Nephron (organoid): Measurements from ENCODE around the gene GUCY2C.

Experiments
- H3K27ac Mint-ChIP-seq, 3 experiments: 2 replicates each; pipeline ENCODE4 v1.8.0; 2020; ENCODE audit warnings: mixed read lengths in 3 of 3, mild to moderate bottlenecking in 2 of 3, moderate library complexity in 1 of 3
- H3K27me3 Mint-ChIP-seq: 2 replicates; pipeline ENCODE4 v1.8.0; 2021; ENCODE audit warnings: low read depth, mild to moderate bottlenecking, moderate library complexity, mixed read lengths
- H3K36me3 Mint-ChIP-seq: 2 replicates; pipeline ENCODE4 v1.8.0; 2020; ENCODE audit warnings: low read depth, mixed read lengths
- H3K4me1 Mint-ChIP-seq: 2 replicates; pipeline ENCODE4 v1.8.0; 2020; ENCODE audit warnings: mixed read lengths
- H3K4me3 Mint-ChIP-seq, 3 experiments: 2 replicates each; pipeline ENCODE4 v1.8.0; 2020; ENCODE audit warnings: mild to moderate bottlenecking in 3 of 3, mixed read lengths in 3 of 3, moderate library complexity in 2 of 3
- H3K9me3 Mint-ChIP-seq: 2 replicates; pipeline ENCODE4 v1.8.0; 2020; ENCODE audit warnings: mixed read lengths
- TF ChIP-seq, protein P1 (sequence below), 3 experiments: fragments of 200-600 bp; sonication (generic); IDR thresholded peaks; one replicate each; pipeline ENCODE4 v1.5.0; 2021; ENCODE audit warnings: antibody characterized with exemption in 3 of 3; ENCODE audit not compliant: unreplicated experiment in 3 of 3

The GUCY2C gene

DNA sequence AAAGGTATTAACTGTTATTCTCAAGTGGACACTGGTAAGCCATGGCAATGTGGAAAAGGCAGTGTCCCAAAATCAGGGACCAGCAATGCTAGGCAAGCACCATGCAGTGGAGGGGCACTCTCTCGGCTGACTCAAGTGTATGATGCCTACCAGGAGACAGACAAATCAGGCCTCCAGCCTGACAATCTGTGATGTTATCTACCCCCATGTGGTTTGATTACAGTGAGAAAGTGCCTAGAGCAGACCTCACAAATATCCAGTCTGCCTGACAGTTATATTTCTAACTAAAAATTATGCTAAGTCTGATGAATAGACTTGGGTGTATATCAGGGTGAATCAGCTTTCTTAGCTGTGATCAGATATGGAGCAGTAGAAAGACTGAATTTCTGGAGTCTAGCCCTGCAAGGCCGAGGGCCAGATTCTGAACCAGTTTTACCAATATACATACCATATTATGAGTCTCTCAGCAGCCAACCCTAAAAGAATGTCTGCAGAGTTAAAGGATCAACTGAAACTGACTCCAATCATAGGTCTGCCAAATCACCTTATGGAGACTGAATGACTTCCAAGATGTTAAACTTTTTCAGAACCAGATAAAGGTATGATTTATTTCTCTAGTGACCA, 132.0 kb downstream of the GUCY2C start:
- Mint-ChIP-seq H3K9me3 (no peaks in the 10 kb centered on the region), H3K27ac (peak overlapping the region in 2 of 3 experiments; percentile 29 to 39), H3K27me3 (peaks cover 3% of the 10 kb centered on the region), H3K4me3 (peak overlapping the region in 1 of 3 experiments; percentile 67), H3K36me3 (no peaks in the 10 kb centered on the region), H3K4me1 (peaks cover 6% of the 10 kb centered on the region)
- TF ChIP-seq, protein P1, sequence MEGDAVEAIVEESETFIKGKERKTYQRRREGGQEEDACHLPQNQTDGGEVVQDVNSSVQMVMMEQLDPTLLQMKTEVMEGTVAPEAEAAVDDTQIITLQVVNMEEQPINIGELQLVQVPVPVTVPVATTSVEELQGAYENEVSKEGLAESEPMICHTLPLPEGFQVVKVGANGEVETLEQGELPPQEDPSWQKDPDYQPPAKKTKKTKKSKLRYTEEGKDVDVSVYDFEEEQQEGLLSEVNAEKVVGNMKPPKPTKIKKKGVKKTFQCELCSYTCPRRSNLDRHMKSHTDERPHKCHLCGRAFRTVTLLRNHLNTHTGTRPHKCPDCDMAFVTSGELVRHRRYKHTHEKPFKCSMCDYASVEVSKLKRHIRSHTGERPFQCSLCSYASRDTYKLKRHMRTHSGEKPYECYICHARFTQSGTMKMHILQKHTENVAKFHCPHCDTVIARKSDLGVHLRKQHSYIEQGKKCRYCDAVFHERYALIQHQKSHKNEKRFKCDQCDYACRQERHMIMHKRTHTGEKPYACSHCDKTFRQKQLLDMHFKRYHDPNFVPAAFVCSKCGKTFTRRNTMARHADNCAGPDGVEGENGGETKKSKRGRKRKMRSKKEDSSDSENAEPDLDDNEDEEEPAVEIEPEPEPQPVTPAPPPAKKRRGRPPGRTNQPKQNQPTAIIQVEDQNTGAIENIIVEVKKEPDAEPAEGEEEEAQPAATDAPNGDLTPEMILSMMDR (IDR thresholded peaks at IDR 0.05; ENCODE audit: unreplicated experiment in 3 of 3), result no peak

DNA sequence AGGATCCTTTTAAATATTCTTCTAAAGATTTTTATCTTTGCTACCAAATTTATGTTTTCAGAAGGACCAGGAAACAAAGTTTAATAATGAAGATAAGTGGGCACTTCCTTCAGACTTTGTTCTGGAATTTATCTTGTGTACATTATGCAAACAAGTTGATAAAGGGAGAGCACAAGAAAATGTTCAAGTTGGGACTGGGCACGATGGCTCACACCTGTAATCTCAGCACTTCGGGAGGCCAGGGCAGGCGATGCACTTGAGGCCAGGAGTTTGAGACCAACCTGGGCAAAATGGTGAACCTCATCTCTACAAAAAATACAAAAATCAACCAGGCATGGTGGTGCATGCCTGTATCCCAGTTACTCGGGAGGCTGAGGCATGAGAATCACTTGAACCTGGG, 133.4 kb downstream of the GUCY2C start:
- H3K27ac Mint-ChIP-seq, result no peak overlapping the region
- peaks cover 2% of the 10 kb centered on the region for H3K4me1 Mint-ChIP-seq
- TF ChIP-seq, protein P1 (IDR thresholded peaks at IDR 0.05; ENCODE audit: unreplicated experiment in 3 of 3), result no peak
- no peak overlapping the region for H3K4me3 Mint-ChIP-seq
- peaks cover 3% of the 10 kb centered on the region for H3K27me3 Mint-ChIP-seq
- peaks cover 2% of the 10 kb centered on the region for H3K9me3 Mint-ChIP-seq
- H3K36me3 Mint-ChIP-seq, result no peaks in the 10 kb centered on the region
